ENCODE measurements around the gene KTI12.
A peak's percentile ranks its signal among the peaks of the same experiment; 100 is the strongest.
"Not testable (repeated sequence)": the region's sequence is repeated elsewhere in the genome, so short reads cannot be mapped to it uniquely, and the experiment has no call there.

The KTI12 gene

GRCh38 chr1:52037909-52038308 lies 4.3 kb upstream of the KTI12 start:
- no peak for DNase-seq (ENCODE audit: low spot score)

- no peak for DNase-seq (ENCODE audit: low spot score)
Measured at GRCh38 chr1:52037402-52037814, 3.8 kb upstream of the KTI12 start.

- no peak for DNase-seq (ENCODE audit: low spot score)
Measured at GRCh38 chr1:52034050-52034384, 407 bp upstream of the KTI12 start.

- DNase-seq (ENCODE audit: low spot score): peak; percentile 55
Measured at GRCh38 chr1:52032785-52033131, 852 bp downstream of the KTI12 start.

GRCh38 chr1:52032124-52032784 lies 1.4 kb downstream of the KTI12 start:
- no peak for DNase-seq (ENCODE audit: low spot score)

GRCh38 chr1:52028839-52029238 lies 4.8 kb downstream of the KTI12 start:
- not testable (repeated sequence) for DNase-seq (ENCODE audit: low spot score)

- DNase-seq (ENCODE audit: low spot score): no peak
Measured at GRCh38 chr1:52028328-52028727, 5.3 kb downstream of the KTI12 start.

- no peak for DNase-seq (ENCODE audit: low spot score)
Measured at GRCh38 chr1:52026278-52026677, 7.3 kb downstream of the KTI12 start.

GRCh38 chr1:52022133-52022532 lies 11.5 kb downstream of the KTI12 start:
- no peak for DNase-seq (ENCODE audit: low spot score)

GRCh38 chr1:52008071-52008809 lies 25.4 kb downstream of the KTI12 start:
- no peak for DNase-seq (ENCODE audit: low spot score)

GRCh38 chr1:52007215-52008002 lies 26.2 kb downstream of the KTI12 start:
- no peak for DNase-seq (ENCODE audit: low spot score)

GRCh38 chr1:52006081-52006553 lies 27.5 kb downstream of the KTI12 start:
- not testable (repeated sequence) for DNase-seq (ENCODE audit: low spot score)

GRCh38 chr1:52005548-52005947 lies 28.1 kb downstream of the KTI12 start:
- not testable (repeated sequence) for DNase-seq (ENCODE audit: low spot score)

GRCh38 chr1:52003877-52004276 lies 29.7 kb downstream of the KTI12 start:
- no peak for DNase-seq (ENCODE audit: low spot score)

- peak; percentile 84 for DNase-seq (ENCODE audit: low spot score)
Measured at GRCh38 chr1:52002038-52002917, 31.3 kb downstream of the KTI12 start.

- no peak for DNase-seq (ENCODE audit: low spot score)
Measured at GRCh38 chr1:51998701-51999100, 34.9 kb downstream of the KTI12 start.

- DNase-seq (ENCODE audit: low spot score): no peak
Measured at GRCh38 chr1:51997974-51998382, 35.6 kb downstream of the KTI12 start.

- DNase-seq (ENCODE audit: low spot score): peak; percentile 40
Measured at GRCh38 chr1:51990478-51990965, 43.1 kb downstream of the KTI12 start, which contains the start of gene RAB3B. RAB3B (minus strand) TSS chr1:51990700; CDS start chr1:51977117, 13,583 bp downstream.

- DNase-seq (ENCODE audit: low spot score): no peak
Measured at GRCh38 chr1:51989582-51990477, 43.8 kb downstream of the KTI12 start.

- DNase-seq (ENCODE audit: low spot score): no peak
Measured at GRCh38 chr1:51988254-51988653, 45.4 kb downstream of the KTI12 start.

- no peak for DNase-seq (ENCODE audit: low spot score)
Measured at GRCh38 chr1:51986718-51987117, 46.9 kb downstream of the KTI12 start.
